GM21717 (cell line): ENCODE results near the gene SLFN5.
A peak's percentile ranks its signal among the peaks of the same experiment; 100 is the strongest.
"Not testable (repeated sequence)": the region's sequence is repeated elsewhere in the genome, so short reads cannot be mapped to it uniquely, and the experiment has no call there.

Experiments
- ATAC-seq: cut with Tn5 transposase; IDR thresholded peaks from one replicate; pipeline ENCODE4 v1.9.1; 2021; ENCODE audit warnings: mild to moderate bottlenecking, moderate library complexity; ENCODE audit not compliant: unreplicated experiment

Gene SLFN5

DNA sequence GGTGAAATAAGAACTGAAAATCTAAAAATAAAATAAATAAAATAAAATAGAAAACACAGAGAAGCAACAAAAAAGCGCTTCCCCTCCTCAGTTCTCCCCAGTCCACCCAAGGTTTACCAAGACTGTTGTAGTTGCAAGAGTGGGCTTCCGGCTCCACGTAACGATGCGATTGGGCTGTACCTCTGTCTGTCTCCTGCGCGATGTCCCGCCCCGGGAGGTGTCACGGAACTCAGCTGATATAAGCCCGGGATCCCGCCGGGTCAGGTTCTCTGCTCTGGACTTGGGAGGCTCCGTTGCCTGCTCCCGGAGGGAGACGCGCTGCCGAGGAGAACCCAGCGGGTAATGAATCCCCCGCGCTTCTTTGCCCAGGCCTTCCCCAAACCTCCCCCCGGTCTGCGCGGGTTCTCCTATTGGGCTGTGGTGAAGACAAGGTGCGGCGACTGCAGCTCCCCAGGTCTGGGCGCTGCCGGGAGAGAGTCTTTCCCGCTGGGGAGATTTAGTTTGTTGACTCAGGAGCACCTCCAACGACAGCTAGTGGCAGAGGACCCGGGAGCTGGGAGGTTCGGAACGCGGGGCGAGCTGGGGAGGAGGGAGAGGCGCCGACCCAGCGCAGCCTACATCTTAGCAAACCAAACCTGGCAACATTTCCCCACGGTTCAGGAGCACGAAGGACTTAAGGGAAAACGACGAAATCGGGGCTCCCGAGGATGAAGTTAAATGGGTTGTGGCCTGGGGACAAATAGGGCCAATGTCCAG, at the start of gene SLFN5:
Gene SLFN5 (plus strand): TSS at position 268 of the 756 bp plus-strand sequence. CDS start 15,619 bp downstream, outside the sequence.
- peak; percentile 61 for ATAC-seq

DNA sequence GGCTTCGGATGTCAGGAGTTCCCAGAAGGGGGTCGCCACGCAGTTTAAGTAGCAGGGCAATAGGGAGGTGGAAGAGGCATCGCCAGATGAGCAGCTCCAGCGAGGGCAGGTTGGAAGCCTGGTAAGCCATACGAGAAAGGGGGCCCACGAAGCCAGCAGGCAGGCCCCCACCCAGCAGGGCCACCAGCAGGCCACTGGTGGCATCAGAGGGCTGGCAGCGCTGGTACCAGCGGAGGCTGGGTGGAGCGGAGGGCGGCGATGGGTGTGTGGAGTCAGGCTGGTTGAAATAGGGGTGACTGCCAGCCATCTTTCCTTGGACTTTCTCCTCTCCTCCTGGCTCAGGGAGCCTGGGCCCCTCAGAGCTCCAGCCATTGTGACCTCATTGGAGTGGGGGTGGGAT, 48.9 kb upstream of the SLFN5 start, which contains the start of gene SLC35G3:
Gene SLC35G3 (minus strand): TSS at position 393 of the 400 bp plus-strand sequence. CDS start 86 bp downstream, at position 307.
- not testable (repeated sequence) for ATAC-seq

DNA sequence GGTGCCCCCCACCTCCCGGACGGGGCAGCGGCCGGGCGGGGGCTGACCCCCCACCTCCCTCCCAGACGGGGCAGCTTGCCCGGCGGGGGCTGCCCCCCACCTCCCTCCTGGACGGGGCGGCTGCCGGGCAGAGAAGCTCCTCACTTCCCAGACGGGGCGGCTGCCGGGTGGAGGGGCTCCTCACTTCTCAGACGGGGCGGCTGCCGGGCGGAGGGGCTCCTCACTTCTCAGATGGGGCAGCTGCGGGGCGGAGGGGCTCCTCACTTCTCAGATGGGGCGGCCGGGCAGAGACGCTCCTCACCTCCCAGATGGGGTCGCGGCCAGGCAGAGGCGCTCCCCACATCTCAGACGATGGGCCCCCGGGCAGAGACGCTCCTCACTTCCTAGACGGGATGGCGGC, 47.8 kb upstream of the SLFN5 start:
- ATAC-seq: not testable (repeated sequence)

DNA sequence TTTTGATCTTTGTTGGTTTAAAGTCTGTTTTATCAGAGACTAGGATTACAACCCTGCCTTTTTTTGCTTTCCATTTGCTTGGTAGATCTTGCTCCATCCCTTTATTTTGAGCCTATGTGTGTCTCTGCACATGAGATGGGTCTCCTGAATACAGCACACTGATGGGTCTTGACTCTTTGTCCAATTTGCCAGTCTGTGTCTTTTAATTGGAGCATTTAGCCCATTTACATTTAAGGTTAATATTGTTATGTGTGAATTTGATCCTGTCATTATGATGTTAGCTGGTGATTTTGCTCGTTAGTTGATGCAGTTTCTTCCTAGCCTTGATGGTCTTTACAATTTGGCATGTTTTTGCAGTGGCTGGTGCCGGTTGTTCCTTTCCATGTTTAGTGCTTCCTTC, 40.3 kb upstream of the SLFN5 start:
- ATAC-seq: not testable (repeated sequence)

DNA sequence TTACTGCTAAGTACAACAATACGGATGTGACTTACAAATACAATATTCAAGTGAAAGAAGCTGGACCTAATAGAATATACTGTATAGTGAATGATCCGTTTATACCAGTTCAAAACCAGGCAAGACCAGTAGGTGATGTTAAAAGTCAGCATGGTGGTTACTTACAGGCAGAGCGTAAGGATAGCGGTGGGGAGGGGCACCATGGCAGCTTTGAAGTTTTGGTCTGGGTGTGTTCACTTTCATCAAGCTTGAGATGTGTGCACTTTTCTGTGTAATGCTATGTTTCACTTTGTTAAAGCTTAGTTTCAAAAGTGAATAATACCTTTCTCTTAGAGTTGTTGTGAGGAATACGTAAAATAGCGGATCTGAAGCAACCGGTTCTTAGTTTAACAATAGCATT, 32.1 kb upstream of the SLFN5 start:
- no peak for ATAC-seq

DNA sequence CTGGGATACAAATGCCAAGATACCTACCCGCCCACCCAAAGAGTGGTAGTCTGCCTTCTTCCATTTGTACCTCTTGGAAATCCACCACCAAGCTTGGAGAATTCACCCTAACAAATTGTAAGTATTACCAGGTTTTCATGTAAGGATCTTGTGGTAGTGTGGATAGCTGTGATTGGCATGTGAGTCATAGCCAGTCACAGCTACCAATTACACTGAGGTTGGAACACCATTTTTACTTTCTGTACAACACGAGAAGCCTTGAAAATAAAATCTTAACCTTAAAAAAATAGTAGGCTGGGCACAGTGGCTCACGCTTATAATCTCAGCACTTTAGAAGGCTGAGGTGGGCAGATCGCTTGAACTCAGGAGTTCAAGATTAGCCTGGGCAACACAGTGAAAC, 30.2 kb upstream of the SLFN5 start:
- no peak for ATAC-seq

DNA sequence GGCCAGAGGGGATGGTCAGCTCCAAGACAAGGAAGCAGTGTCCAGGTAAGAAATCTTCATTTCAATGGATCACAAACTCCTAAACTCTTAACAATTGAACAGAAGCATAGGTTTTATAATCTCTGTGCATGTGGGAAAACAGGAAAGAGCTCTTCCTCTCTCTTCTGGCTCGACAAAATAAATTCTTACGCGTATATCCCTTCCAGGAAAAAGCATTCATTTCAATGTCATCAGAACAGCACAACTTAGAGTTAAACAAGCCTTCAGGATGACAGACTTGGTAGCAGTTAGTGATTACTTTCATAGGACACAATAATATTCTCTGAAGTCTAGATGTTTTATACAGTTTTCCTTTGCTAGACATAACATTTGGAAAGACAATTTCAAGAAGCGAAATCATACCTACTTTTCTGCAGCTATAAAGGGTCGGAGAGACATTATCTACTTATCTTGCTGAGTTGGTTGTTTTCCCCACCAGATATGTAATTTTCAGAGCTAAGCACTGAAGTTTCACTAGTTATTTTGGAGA, 29.4 kb upstream of the SLFN5 start:
- no peak for ATAC-seq

DNA sequence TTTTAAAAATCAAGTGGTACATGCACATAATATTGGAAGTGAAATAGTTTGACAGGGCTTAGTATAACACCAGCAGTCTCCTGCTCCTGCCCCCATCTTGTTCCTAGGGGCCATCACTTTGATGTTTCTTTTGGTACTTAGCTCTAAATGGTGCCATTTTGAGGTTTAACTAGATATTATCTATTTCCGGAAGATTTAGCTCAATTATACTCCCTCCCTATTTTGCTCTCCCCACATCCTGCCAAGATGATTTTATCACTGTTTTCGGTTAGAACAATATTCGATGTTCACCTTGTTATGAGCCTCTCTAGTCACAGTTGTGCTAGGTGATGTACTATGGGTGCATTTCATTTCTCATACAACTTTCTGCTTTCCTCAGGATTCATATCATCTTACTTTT, 28.7 kb upstream of the SLFN5 start:
- ATAC-seq: no peak

DNA sequence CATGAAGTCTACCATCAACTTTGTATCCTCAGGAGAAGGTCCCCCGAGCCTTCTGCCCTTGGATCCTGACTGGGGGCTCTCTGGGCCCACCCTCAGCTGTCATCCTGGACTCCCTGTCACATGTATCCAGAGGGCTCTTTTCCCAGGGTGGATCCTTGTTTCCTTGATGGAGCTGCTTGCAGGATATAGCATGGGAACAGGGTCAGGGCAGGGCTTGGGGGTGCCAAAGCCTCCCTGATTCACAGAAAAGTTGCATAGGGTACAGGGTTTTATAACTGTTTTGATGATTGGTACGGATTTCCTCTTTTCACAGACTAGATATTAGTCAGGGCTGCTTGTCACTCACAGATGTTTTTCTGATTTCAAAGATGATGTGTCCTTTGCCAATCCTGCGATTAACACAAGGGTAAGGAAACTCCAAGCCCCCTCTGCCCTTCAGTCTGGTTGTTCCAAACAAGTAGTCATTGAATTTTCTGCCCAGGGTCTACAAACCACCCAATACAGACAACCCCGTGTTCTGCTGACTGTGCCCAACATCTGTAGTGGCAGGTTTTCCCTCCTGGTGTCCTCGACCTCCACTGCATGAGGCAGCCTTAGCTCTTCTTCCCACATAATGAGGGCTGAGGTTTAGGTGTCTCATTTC, 28.1 kb upstream of the SLFN5 start:
- no peak for ATAC-seq

DNA sequence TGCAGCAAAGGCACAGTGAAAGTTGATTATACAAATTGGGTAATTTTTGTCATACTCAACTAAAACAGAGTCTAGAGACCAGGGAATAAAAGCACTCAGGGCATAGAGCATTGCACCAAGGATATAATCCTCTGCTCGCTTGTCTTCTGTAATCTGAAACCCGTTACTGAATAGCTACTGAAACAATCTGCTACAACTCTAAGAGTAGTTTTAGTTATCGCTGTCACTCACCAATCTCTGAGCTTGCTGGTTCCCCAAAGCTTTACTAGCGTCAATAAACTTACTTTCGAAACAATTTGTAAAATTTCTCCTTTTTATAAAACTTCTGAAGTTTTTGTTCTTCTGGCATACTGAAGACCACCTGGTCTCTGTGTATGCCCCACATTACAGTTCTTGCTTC, 25.8 kb upstream of the SLFN5 start:
- ATAC-seq: no peak

DNA sequence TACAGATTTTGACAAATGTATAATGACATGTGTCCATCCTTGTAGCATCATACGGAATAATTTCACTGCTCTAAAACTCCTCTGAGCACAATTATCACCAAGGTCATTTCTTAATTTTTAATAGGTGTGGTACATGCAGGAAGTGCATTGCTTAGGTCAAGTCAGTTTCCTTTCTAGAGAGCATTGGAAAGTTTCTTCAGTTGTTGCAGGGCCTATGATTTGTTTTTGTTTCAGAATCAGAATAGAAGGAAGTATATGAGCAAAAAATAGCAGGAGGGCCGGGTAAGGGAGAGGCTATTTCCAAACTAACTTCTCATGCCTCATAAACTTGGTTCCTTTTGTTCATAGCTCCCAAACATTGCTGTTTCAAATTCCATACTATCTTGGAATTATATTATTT, 24.0 kb upstream of the SLFN5 start:
- ATAC-seq: no peak

DNA sequence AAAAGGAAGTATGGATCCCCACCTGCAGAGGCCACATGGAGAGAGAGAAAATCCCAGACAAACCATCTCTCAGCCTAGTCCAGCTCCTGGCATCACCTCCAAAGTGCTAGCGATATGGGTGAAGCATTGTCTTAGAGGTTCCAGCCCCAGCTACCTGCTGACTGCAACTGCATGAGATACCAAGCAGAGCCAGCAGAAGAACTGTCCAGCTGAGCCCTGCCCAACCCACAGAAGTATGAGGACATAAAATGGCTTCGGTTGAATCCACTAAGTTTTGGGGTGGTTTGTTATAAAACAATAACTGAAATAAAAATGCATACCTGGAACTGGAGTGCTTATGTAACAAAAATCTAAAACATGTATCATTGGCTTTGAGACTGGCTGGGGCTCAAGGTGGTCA, 20.4 kb upstream of the SLFN5 start:
- no peak for ATAC-seq

DNA sequence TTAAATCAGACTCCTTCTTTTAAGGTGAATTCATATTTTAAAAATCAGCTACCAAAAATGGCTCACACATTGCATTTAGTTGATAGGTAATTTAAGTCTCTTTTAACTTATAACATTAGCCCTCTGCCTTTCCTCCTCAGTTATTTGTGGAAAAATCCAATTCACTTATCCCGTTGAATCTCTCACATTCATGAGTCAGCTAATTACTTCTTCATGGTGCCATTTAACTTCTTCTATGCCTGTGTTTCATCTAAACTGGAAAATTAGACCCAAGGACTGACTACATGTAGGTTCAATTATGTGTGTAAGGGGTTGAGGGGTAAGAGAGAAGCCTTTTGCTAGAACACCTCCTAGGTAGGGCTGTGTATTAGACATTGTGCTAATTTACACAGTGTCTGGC, 18.4 kb upstream of the SLFN5 start:
- no peak for ATAC-seq

DNA sequence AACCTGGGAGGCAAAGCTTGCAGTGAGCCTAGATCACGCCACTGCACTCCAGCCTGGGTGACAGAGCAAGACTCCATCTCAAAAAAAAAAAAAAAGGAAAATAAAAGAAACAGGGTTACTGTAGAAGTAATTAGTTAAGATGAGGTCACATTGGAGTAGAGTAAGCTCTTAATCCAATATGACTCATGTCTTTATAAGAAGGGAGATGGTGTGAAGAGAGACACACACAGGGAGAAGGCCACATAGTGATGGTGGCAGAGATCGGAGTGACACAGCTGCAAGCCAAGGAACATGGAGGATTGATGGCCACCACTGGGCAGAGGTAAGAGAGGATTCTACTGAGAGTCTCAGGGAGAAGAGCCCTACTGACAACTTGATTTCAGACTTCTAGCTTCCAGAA, 15.3 kb upstream of the SLFN5 start:
- ATAC-seq: no peak

DNA sequence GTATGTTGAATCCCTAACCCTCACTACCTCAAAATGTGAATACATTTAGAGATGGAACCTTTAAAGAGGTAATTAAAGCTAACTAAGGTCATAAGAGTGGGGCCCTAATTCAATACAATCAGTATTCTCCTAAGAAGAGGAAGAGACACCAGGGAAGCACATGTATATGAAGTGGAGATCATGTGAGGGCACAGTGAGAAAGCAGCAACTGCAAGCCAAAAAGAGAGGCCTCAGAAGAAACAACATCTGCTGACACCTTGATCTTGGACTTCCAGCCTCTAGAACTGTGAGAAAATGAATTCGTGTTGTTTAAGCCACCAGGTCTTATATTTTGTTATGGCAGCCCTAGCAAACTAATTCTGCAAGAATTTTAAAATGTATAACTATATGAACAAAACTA, 13.2 kb upstream of the SLFN5 start:
- no peak for ATAC-seq

DNA sequence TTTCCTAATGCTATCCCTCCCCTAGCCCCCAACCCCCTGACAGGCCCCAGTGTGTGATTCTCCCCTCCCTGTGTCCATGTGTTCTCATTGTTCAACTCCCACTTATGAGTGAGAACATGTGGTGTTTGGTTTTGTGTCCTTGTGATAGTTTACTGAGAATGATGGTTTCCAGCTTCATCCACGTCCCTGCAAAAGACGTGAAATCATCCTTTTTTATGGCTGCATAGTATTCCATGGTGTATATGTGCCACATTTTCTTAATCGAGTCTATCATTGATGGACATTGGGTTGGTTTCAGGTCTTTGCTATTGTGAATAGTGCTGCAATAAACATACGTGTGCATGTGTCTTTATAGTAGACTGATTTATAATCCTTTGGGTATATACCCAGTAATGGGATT, 8.6 kb upstream of the SLFN5 start:
- ATAC-seq: not testable (repeated sequence)

DNA sequence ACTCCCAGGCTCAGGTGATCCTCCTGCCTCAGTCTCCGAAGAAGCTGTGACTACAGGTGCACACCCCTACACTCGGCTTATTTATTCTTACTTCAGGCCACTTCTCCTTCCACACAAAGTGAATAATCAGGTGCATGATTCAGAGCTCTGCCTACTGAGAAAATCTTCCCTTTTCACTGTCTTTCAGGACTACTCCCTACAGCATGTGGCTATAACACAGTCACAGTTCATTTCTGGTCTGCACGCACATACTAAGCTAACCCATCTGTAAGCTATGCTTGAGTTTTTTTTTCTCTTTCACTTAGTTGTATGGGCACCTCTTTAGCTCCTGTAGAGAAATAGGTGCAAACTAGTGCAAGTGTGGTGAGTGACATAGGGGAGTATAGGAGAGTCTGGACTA, 7.6 kb upstream of the SLFN5 start:
- no peak for ATAC-seq

DNA sequence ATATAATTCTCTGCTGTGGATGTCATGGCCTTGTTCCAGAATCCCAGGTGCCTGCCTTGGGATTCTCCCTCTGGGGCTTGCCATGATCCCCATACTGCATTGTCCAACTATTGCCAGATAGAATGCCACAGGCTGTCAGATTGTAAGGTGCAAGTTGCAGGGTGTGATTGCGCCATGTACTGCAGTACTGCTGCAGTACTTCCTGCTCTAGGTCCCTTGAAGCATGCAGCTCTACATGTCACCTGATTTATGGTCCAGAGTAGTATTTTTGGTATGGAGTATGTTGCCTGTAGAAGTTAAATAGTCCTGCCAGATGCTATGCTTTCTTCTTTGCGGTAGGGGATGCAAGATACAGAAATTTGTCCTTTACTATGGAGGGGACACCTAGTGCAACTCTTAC, 7.0 kb upstream of the SLFN5 start:
- ATAC-seq: no peak

DNA sequence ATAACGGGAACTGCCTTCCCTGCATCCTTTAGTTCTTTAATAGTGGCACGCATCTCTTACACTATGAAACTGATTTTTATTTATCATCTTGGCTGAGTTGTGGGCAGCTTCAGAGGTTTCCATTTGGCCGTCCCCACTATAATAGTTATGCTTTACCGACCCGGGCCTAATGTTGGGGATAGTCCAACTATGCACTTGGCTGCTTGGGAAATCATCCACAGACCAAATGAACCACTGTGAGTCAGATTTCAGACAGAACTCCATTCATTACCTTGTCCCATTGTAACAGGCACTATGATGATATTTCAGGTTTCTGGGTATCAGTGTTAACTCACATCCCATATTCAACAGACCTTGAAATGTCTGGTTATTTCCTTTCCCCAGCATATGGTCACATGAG, 6.1 kb upstream of the SLFN5 start:
- no peak for ATAC-seq

DNA sequence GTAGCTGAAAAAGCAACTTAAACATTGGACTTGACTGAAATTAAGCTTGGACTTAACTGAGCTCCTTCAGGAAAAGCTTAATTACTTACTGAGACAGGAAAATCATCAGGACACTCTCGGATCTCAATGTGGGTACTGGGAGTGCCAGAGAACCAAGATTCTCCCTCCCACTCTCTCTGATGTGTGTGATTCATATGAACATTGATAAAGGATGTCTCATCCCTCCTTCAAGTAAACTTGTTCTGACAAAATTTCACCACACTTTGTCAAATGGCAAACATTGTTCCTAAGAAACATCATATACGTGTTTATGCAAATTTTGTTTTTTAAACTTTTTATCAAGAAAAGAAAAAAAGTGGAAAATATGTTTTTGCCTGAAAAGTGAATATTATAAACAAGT, 4.1 kb upstream of the SLFN5 start:
- ATAC-seq: no peak

DNA sequence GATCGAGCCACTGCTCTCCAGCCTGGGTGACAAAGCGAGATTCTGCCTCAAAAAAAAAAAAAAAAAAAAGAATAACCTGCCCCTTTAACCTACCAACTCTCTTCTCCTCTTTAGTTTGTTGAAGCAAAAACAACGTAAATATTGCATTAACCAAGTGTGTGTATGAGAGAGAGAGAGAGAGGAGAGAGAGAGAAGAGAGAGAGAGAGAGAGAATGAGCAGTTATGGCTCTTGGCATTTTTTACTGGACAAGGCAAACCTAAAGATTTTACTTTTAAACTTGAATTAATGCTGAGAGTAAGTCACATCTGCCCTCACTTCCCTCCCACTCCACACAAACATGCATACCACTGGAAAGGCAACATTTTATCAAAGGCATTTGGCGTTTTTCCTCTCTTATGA, 3.0 kb upstream of the SLFN5 start:
- ATAC-seq: no peak

DNA sequence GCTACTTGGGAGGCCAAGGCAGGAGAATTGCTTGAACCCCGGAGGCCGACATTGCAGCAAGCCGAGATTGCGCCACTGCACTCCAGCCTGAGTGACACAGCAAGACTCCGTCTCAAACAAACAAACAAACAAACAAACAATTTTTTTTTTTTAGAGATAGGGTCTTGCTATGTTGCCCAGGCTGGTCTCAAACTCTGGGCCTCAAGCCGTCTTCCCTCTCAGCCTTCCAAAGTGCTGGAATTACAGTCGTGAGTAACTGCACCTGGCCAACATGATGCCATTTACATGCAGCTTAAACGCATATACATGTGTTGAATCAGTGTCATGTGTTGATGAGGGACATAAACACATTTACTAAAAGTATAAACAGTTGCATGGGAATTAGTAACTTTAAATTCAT, 2.0 kb upstream of the SLFN5 start:
- no peak for ATAC-seq
